Fibroblast of mammary gland (primary cell): ENCODE measurements around the gene LTF.

Experiments used
- DNase-seq: peaks from one replicate; pipeline ENCODE4 v3.0.0-alpha.2; 2010; ENCODE audit warnings: low read depth
- H3K4me3 ChIP-seq: 2 replicates; pipeline ENCODE4 v1.5.1; 2011; ENCODE audit warnings: low read depth, mild to moderate bottlenecking, low read length, moderate library complexity; ENCODE audit not compliant: control insufficient read depth
- TF ChIP-seq, protein P1 (sequence below): conservative IDR thresholded peaks from 2 replicates; pipeline ENCODE4 v1.5.1; 2011; ENCODE audit warnings: low read depth, low read length, inconsistent platforms; ENCODE audit not compliant: control insufficient read depth, insufficient read depth

LTF gene

DNA sequence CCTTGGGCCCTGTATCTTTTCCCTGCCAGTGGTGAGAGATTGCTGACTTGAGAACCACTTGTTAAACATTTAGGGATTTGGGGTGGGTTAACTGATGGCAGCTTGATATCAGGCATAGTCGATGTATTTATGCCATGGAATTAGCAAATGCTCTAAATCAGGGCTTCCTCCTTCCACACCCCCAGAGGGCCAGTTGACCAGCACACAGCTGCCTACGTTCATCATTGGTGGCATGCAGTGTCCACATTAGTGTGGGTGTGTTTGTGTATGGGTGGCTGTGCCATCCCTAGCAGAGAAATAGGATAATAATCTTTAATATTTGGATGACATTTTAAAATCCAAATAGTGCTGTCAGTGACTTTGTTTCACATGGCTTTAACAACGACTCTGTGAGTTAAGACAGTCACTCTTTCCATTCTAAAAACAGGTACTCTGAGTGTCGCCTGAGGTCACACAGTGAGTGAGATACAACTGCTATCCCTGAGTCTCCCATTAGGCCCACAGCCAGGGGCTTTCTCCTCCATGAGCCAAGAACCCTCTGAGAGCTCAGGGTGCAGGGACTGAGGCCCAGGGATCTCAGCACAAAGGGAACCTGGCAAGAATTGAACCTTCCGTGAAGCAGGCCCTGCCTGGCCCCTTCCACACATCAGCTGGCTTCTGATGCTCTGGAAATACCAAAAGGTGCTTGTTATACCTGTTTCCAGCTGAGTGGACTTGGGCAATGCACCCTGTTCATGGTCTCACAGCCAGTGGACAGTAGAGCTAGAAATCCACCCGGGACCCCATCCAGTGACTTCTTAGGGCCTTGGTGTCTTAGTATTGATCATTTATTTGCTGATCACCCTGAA is 4.3 kb upstream of the LTF start:
- H3K4me3 ChIP-seq, result no peak overlapping the region
- TF ChIP-seq, protein P1, sequence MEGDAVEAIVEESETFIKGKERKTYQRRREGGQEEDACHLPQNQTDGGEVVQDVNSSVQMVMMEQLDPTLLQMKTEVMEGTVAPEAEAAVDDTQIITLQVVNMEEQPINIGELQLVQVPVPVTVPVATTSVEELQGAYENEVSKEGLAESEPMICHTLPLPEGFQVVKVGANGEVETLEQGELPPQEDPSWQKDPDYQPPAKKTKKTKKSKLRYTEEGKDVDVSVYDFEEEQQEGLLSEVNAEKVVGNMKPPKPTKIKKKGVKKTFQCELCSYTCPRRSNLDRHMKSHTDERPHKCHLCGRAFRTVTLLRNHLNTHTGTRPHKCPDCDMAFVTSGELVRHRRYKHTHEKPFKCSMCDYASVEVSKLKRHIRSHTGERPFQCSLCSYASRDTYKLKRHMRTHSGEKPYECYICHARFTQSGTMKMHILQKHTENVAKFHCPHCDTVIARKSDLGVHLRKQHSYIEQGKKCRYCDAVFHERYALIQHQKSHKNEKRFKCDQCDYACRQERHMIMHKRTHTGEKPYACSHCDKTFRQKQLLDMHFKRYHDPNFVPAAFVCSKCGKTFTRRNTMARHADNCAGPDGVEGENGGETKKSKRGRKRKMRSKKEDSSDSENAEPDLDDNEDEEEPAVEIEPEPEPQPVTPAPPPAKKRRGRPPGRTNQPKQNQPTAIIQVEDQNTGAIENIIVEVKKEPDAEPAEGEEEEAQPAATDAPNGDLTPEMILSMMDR, result no peak
- no peak for DNase-seq

DNA sequence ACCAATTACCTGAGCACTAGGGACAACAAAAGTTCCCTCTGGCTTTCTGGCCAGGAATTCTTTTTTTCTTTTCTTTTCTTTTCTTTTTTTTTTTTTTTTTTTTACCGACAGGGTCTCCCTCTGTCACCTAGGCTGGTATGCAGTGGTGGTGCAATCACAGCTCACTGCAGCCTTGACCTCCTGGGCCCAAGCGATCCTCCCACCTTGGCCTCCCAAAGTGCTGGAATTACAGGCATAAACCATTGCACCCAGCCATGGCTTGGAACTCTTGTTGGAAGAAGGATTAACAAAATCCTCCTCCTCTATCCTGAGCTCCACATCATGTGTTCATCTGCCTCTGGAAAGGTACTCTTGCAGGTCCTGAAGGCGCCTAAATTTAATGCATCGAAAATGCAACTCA is 2.9 kb upstream of the LTF start:
- no peak for DNase-seq
- no peak overlapping the region for H3K4me3 ChIP-seq
- TF ChIP-seq, protein P1, result no peak

DNA sequence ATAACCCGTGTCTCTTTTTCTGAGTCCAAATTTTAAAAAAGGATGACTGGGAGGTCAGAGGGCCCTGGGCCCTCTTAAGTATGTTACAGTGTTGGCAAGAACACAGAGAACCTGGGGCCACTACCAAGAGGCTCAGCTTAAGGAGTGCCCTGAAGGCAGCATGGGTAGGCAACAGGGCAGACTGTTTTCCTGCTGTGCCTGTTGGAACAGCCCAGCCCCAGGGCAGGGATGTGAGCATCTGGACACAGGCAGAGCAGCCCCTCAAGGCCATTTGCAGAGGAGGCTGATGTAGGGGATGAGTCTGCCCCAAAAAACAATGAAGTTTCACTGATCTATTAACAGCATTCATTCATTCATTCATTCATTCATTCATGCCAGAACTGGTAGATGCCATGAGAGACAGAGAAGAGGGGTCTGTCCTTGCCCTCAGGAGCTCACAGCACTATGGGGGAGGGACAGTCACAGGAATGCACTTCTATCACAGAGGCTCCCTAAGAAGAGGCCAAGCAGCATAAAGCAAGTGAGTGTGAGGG is 2.2 kb upstream of the LTF start:
- H3K4me3 ChIP-seq, result no peak overlapping the region
- DNase-seq, result no peak
- TF ChIP-seq, protein P1, result no peak

DNA sequence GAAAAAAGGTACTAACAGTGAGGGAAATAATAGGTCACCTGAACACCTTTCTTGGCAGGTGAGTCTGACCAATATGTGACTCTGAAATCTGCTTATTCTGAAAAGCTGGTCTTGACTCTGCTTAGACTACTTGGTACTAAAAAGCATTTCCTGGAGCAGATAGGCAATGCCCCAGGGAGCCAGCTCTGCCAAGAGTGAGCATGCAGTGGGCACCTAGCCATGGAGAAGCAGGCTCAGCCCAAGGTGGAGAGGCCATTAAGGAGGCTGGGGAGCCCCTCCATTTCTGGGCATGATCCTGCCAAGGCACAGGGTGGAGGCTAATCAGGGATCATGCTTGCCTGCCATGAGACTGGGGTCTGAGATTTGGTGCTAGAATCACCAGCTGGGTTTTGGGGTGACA is 1.6 kb upstream of the LTF start:
- no peak for DNase-seq
- no peak overlapping the region for H3K4me3 ChIP-seq
- TF ChIP-seq, protein P1, result no peak

DNA sequence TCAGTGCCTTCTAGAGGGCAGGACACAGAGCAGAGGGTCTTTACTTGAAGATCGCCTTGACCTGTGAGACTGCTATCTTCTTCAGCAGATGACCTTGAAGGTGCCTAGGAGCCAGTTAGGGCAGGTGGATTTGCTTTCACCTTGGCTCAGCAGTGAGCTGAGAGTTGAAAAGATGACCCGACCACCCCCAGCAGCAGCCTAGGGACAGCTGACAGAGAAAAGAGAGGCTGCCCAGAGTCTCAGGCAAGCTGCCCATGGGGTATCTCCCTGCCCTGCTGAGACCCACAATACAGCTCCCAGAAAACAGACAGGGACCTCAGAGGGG is 453 bp upstream of the LTF start:
- TF ChIP-seq, protein P1, result no peak
- DNase-seq, result no peak
- no peak overlapping the region for H3K4me3 ChIP-seq

DNA sequence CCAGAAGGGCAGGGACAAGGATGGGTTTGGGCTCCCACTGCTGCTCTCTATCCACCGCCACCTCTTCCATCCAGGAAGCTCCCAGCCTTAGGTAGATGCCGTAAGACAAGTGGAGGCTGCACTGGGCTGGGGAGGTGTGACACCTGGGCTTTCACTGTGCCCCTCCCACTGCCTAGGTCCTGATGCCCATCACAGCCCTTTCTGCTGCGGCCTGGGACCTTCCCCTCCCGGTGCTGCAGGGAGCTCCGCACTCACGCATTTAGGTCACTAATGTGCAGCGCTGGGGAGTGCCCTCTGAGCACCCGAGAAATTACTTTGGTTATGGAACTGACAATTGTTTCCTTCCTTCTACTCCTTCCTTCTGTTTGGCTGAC is 850 bp downstream of the LTF start:
- H3K4me3 ChIP-seq, result no peak overlapping the region
- TF ChIP-seq, protein P1, result no peak
- DNase-seq, result no peak
